Spleen (tissue), 7 donors: ENCODE results near the gene PRSS1.

ENCODE experiments used
- POLR2A ChIP-seq, 3 donors: fragments of 450-650 bp; IDR thresholded peaks; one replicate each; pipeline ENCODE4 v1.5.1; 2017; ENCODE audit warnings: antibody characterized with exemption in 3 of 3, mild to moderate bottlenecking in 1 of 3
- POLR2AphosphoS5 ChIP-seq, 3 donors: sonication (generic); formaldehyde crosslinking; IDR thresholded peaks; one replicate each; pipeline ENCODE4 v1.5.1; 2017; ENCODE audit warnings: antibody characterized with exemption in 3 of 3
- TF ChIP-seq, protein P1 (sequence below), 11 experiments: fragments of 200-600 bp in 7 of 11; fragments of 450-650 bp in 4 of 11; sonication (generic) in 4 of 11; IDR thresholded peaks in 8 of 11; conservative IDR thresholded peaks in 3 of 11; 1 replicate in 7 of 11; 2 replicates in 4 of 11; pipeline versions ENCODE4 v1.4.0 to v1.8.0; 2016 to 2021; ENCODE audit warnings: antibody characterized with exemption in 11 of 11, inconsistent platforms in 4 of 11, mild to moderate bottlenecking in 1 of 11
- donor health status: DM: no; HTN: no; CAD: no; lungs with moderate emphysema.
- donor health status: DM: no; HTN: no; CAD: no.
- donor health status: DM: no; HTN: no; CAD: no.

DNA sequence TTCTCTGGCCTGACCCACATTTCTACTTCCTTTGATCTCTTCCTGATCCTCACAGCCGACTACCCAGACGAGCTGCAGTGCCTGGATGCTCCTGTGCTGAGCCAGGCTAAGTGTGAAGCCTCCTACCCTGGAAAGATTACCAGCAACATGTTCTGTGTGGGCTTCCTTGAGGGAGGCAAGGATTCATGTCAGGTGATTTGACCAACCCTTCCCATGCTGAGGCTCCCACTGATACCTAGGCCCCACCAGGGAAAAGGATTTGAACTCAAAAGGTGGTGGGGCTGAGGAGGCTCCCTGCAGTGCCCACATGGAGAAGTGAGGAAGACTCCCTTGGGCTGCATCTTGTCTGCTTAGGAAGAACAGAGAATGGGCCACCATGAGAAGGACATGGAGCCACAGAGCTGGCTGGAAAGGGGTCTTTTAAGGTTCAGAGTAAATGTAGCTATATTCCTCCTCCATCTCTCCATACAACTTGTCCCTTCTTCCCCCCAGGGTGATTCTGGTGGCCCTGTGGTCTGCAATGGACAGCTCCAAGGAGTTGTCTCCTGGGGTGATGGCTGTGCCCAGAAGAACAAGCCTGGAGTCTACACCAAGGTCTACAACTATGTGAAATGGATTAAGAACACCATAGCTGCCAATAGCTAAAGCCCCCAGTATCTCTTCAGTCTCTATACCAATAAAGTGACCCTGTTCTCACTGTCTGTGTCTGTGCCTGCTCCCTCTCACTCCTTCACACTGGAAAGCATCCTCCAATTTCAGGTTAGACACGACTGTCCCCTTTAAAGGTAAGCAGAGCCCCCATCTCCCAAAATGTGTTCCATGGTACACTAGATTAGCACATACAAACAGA lies 3.3 kb downstream of the PRSS1 start:
- TF ChIP-seq, protein P1, sequence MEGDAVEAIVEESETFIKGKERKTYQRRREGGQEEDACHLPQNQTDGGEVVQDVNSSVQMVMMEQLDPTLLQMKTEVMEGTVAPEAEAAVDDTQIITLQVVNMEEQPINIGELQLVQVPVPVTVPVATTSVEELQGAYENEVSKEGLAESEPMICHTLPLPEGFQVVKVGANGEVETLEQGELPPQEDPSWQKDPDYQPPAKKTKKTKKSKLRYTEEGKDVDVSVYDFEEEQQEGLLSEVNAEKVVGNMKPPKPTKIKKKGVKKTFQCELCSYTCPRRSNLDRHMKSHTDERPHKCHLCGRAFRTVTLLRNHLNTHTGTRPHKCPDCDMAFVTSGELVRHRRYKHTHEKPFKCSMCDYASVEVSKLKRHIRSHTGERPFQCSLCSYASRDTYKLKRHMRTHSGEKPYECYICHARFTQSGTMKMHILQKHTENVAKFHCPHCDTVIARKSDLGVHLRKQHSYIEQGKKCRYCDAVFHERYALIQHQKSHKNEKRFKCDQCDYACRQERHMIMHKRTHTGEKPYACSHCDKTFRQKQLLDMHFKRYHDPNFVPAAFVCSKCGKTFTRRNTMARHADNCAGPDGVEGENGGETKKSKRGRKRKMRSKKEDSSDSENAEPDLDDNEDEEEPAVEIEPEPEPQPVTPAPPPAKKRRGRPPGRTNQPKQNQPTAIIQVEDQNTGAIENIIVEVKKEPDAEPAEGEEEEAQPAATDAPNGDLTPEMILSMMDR (IDR thresholded peaks at IDR 0.05 in 8 of 11, conservative IDR thresholded peaks at IDR 0.05 in 3 of 11), result no peak
- no peak for TF ChIP-seq POLR2A (IDR thresholded peaks at IDR 0.05)
- no peak for TF ChIP-seq POLR2AphosphoS5 (IDR thresholded peaks at IDR 0.05)
